HepG2 (cell line): ENCODE results near the gene XXYLT1.

ENCODE experiments used
- ZNF674 ChIP-seq: sonication (generic); formaldehyde crosslinking; IDR thresholded peaks from 2 replicates; pipeline ENCODE4 v1.5.0; 2020; ENCODE audit warnings: low read depth, mild to moderate bottlenecking, missing genetic modification reagents
- TF ChIP-seq, protein P1 (sequence below): IDR thresholded peaks from 2 replicates; pipeline ENCODE4 v1.6.1; 2016; ENCODE audit warnings: low read depth, missing genetic modification reagents, missing compliant biosample characterization

GRCh38 chr3:195106418-195106906 lies 164.5 kb downstream of the XXYLT1 start:
- no peak for TF ChIP-seq ZNF674 (CRISPR knock-in tag)
- TF ChIP-seq, protein P1, sequence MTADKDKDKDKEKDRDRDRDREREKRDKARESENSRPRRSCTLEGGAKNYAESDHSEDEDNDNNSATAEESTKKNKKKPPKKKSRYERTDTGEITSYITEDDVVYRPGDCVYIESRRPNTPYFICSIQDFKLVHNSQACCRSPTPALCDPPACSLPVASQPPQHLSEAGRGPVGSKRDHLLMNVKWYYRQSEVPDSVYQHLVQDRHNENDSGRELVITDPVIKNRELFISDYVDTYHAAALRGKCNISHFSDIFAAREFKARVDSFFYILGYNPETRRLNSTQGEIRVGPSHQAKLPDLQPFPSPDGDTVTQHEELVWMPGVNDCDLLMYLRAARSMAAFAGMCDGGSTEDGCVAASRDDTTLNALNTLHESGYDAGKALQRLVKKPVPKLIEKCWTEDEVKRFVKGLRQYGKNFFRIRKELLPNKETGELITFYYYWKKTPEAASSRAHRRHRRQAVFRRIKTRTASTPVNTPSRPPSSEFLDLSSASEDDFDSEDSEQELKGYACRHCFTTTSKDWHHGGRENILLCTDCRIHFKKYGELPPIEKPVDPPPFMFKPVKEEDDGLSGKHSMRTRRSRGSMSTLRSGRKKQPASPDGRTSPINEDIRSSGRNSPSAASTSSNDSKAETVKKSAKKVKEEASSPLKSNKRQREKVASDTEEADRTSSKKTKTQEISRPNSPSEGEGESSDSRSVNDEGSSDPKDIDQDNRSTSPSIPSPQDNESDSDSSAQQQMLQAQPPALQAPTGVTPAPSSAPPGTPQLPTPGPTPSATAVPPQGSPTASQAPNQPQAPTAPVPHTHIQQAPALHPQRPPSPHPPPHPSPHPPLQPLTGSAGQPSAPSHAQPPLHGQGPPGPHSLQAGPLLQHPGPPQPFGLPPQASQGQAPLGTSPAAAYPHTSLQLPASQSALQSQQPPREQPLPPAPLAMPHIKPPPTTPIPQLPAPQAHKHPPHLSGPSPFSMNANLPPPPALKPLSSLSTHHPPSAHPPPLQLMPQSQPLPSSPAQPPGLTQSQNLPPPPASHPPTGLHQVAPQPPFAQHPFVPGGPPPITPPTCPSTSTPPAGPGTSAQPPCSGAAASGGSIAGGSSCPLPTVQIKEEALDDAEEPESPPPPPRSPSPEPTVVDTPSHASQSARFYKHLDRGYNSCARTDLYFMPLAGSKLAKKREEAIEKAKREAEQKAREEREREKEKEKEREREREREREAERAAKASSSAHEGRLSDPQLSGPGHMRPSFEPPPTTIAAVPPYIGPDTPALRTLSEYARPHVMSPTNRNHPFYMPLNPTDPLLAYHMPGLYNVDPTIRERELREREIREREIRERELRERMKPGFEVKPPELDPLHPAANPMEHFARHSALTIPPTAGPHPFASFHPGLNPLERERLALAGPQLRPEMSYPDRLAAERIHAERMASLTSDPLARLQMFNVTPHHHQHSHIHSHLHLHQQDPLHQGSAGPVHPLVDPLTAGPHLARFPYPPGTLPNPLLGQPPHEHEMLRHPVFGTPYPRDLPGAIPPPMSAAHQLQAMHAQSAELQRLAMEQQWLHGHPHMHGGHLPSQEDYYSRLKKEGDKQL (CRISPR knock-in tag): no peak
